Right cardiac atrium (tissue), 5 donors: ENCODE results near the gene SNX7. TPM values are rescaled to one million over a fixed set of nuclear protein-coding genes. Genes with fewer than 3 reads are reported as not detected.
A peak's percentile ranks its signal among the peaks of the same experiment; 100 is the strongest.

Experiments used
- ATAC-seq, 2 donors: fragments of 200-7000 bp; cut with Tn5 transposase; one replicate each; pipeline versions ENCODE4 v1.8.0 to v1.9.1; 2020; ENCODE audit warnings: moderate library complexity in 2 of 2, mild to moderate bottlenecking in 1 of 2
- DNase-seq, 3 donors: peaks; one replicate each; pipeline ENCODE4 v3.0.0-alpha.2; 2020
- H3K27ac ChIP-seq: one replicate; pipeline ENCODE4 v1.5.1; 2013; ENCODE audit warnings: mild to moderate bottlenecking, low read length, control low read depth, moderate library complexity
- H3K27me3 ChIP-seq: one replicate; pipeline ENCODE4 v1.6.1; 2013; ENCODE audit not compliant: control insufficient read depth, insufficient read depth
- H3K4me1 ChIP-seq: one replicate; pipeline ENCODE4 v1.6.1; 2013; ENCODE audit warnings: low read length; ENCODE audit not compliant: control insufficient read depth, insufficient read depth
- H3K4me3 ChIP-seq: one replicate; pipeline ENCODE4 v1.5.1; 2013; ENCODE audit warnings: low read length, control low read depth
- H3K9me3 ChIP-seq: one replicate; pipeline ENCODE4 v1.6.1; 2013; ENCODE audit warnings: low read length; ENCODE audit not compliant: control insufficient read depth
- WGBS: extraction: QIAGEN DNeasy Blood & Tissue Kit; methylation state at CpG from one replicate; pipeline ENCODE4 v1.1.7; 2013; 5-methylcytosine and 5-hydroxymethylcytosine counted together
- intact Hi-C, 4 donors: fragments of 100-400 bp; cut with DNase I; formaldehyde crosslinking; loops; one replicate each; pipeline versions ENCODE4 v1.11.0 to v1.14.0; 2022 to 2023
- long read RNA-seq, 4 donors: library from polyadenylated mRNA; unstranded; transcript quantifications; one replicate each; pipeline ENCODE4 v2.0.0, GENCODE V29; 2020 to 2021
- polyA plus RNA-seq: library from polyadenylated mRNA; stranded (reverse); fragments of 200-250 nt; gene quantifications from one replicate; pipeline ENCODE4 v1.2.3, GENCODE V29; 2013
- total RNA-seq, 4 donors: library from RNA; stranded (reverse); fragmentation: NEBNext Ultra II Directional; extraction: Animal tissue kit (Norgen Biotek cat#: 25700); gene quantifications; one replicate each; pipeline ENCODE4 v1.2.1, GENCODE V29; 2021
- donor health status: healthy with polysubstance abuse.
- donor health status: DM: no; HTN: yes; CAD: no.
- donor health status: DM: no; HTN: no; CAD: no.
- donor health status: DM: no; HTN: yes; CAD: no; lungs with severe emphysema.
- donor health status: DM: yes; HTN: yes; CAD: no.

The SNX7 gene, protein sequence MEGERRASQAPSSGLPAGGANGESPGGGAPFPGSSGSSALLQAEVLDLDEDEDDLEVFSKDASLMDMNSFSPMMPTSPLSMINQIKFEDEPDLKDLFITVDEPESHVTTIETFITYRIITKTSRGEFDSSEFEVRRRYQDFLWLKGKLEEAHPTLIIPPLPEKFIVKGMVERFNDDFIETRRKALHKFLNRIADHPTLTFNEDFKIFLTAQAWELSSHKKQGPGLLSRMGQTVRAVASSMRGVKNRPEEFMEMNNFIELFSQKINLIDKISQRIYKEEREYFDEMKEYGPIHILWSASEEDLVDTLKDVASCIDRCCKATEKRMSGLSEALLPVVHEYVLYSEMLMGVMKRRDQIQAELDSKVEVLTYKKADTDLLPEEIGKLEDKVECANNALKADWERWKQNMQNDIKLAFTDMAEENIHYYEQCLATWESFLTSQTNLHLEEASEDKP
- total RNA-seq (10 to 100 TPM; 20.1 to 34.8 (median 26.1) TPM), polyA plus RNA-seq (20.4 TPM)
- long read RNA-seq, donor 1, transcript SNX7-201 (9 exons, 1,734 nt): major isoform, 99 of 118 reads
- long read RNA-seq, donor 1, partial matches to known transcripts: 3 of 118 reads
- long read RNA-seq, donor 1, other reads (novel, unspliced or antisense): 16 of 118 reads
- long read RNA-seq, donor 2, transcript SNX7-201 (9 exons, 1,734 nt): major isoform, 35 of 40 reads
- long read RNA-seq, donor 2, partial matches to known transcripts: 0 of 40 reads
- long read RNA-seq, donor 2, other reads (novel, unspliced or antisense): 5 of 40 reads
- long read RNA-seq, donor 3, transcript SNX7-201 (9 exons, 1,734 nt): major isoform, 60 of 74 reads
- long read RNA-seq, donor 3, partial matches to known transcripts: 2 of 74 reads
- long read RNA-seq, donor 3, other reads (novel, unspliced or antisense): 11 of 74 reads
- long read RNA-seq, donor 4, transcript SNX7-201 (9 exons, 1,734 nt): major isoform, 42 of 53 reads
- long read RNA-seq, donor 4, partial matches to known transcripts: 0 of 53 reads
- long read RNA-seq, donor 4, other reads (novel, unspliced or antisense): 11 of 53 reads

DNA sequence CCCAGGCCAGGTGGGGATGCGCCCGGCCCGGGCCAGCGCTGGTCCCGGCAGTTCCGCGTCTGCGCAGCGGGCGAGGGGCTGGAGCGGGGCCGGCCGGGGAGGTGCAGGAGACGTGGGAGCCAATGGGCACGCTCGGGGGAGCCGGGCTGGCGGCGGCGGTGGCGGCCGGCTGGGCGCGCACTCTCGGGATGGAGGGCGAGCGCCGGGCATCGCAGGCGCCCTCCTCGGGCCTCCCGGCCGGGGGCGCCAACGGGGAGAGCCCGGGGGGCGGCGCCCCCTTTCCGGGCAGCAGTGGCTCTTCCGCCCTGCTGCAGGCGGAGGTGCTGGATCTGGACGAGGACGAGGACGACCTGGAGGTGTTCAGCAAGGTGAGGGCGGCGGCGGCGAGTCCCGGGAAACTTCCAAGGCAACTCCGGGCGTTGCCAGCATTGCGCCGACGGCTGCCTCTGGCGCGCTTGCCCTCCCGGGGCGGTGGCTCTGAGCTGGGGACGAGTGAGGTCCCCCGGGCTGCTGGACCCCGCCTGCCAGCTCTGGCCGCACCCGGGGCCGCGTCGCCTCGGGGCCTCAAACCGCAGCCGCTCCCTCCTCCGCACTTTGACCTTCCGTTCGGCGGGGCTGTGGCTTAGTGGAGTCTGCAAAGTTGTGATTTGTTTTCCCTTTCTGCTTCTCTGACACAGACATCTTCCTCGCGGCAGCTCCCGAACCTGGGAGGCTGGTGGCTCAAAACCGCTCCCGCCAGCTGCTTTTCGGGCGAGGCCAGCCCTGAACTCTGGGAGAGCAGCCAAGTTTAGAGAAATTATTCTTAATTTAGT is at the start of gene SNX7:
Gene SNX7 (plus strand): TSS at position 178 of the 812 bp plus-strand sequence. CDS start 11 bp downstream, at position 189.
- peak within 1 kb of the TSS; percentile 77 for H3K4me3 ChIP-seq
- peak; percentile 90 to 95 (median 93) for DNase-seq
- peak; percentile 99 to 100 for ATAC-seq
- under 1% methylated on average over 80 of the region's 80 CpGs for WGBS
- no peaks in the 10 kb centered on the region for H3K27me3 ChIP-seq
- H3K9me3 ChIP-seq: no peaks in the 10 kb centered on the region
- intact Hi-C loops: no loop called here
- H3K4me1 ChIP-seq: no peaks in the 10 kb centered on the region
- peak within 1 kb of the TSS; percentile 71 for H3K27ac ChIP-seq

DNA sequence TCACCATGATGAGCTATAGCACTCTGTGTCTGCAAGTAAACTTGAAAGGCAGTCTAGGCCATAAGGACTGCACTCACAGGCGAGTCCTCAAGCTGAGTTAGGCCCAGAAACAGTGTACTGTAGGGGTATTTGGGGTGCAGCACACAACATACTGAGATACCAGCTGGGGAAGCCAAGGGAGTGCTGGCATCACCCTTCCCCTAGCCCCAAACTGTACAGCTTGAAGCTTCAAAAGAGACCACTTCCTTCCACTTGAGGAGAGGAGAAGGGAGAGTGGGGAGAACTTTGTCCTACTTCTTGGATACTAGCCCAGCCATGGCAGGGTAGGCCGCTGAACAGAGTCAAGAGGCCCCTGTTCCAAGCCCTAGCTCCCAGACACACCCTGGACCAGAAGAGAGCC is 24.2 kb upstream of the SNX7 start:
- 69% methylated on average over 2 of the region's 2 CpGs for WGBS
- H3K4me1 ChIP-seq: no peaks in the 10 kb centered on the region
- H3K27me3 ChIP-seq: no peaks in the 10 kb centered on the region
- no peak for ATAC-seq
- no peak overlapping the region for H3K4me3 ChIP-seq
- no peak for DNase-seq
- H3K27ac ChIP-seq: no peak overlapping the region
- intact Hi-C loops: no loop called here
- no peaks in the 10 kb centered on the region for H3K9me3 ChIP-seq

DNA sequence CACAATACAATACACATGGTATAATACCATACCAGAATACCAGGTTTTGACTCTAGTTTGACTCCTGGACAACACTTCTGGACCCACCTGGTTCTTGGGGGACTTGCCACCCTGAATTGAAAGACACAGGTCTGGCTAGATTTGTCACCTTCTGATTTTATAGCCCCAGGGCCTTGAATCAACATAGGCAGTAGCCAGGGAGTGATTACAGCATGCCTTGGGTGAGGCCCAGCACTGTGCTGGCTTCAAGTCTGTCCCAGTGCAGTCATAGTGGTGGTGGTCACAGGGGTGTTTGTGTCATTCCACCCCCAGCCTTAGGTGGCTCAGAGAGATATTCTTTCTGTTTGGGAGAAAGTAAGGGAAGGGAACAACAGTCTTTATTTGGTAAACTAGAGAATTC is 23.3 kb upstream of the SNX7 start:
- Histone ChIP-seq H3K27ac (no peak overlapping the region), H3K4me3 (no peak overlapping the region), H3K27me3 (no peaks in the 10 kb centered on the region), H3K9me3 (no peaks in the 10 kb centered on the region), H3K4me1 (no peaks in the 10 kb centered on the region)
- intact Hi-C loops: no loop called here
- ATAC-seq (no peak), DNase-seq (no peak)

DNA sequence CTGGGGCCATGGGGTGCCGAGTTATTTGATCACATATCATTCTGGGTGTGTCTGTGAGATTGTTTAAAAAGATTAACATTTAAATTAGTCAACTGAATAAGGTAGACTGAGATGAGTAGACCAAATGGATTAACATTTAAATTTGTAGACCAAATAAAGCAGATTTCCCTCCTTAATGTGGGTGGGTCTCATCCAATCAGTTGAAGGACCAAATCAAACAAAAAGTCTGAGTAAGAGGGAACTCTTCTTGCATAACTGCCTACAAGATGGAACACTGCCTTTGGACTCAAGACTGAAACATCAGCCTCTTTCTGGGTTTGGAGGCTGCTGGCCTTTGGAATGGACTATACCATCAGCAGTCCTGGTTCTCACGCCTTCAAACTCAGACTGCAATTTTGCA is 17.0 kb upstream of the SNX7 start:
- Histone ChIP-seq H3K27ac (no peak overlapping the region), H3K27me3 (no peaks in the 10 kb centered on the region), H3K4me3 (no peak overlapping the region), H3K4me1 (no peaks in the 10 kb centered on the region), H3K9me3 (no peaks in the 10 kb centered on the region)
- ATAC-seq: no peak
- DNase-seq: no peak
- 77% methylated on average over 2 of the region's 2 CpGs for WGBS
- intact Hi-C loops: no loop called here

DNA sequence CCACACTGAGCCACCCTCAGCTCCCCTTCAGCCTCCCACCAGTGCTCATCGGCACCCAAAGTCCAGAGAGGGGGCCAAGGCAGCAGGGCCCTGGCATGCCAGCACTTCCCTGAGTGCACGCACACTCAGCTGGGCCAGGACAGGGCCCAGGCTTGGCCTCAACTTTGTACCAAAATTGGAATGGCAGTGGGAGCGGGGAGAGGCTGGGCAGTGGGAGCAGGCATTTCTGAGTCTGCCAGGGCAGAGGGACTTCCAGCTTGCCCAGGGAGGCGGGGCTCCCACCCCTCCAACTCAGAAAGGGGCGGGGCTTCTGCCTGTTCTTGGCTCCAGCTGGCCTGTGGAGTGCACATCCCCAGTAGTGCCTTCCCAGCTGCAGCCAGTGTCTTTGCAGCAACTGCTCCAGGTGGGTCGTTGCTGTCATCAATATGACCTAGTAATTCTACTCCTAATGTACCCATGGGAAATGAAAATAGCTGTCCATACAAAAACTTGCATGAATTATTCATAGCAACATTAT is 10.3 kb upstream of the SNX7 start:
- intact Hi-C loops: no loop called here
- peak in 1 of 3 donors; percentile 42 for DNase-seq
- WGBS: 77% methylated on average over 6 of the region's 6 CpGs
- H3K4me3 ChIP-seq: no peak overlapping the region
- peak in 1 of 2 donors; percentile 14 for ATAC-seq
- peaks cover 1% of the 10 kb centered on the region for H3K9me3 ChIP-seq
- H3K27me3 ChIP-seq: no peaks in the 10 kb centered on the region
- H3K27ac ChIP-seq: no peak overlapping the region
- H3K4me1 ChIP-seq: no peaks in the 10 kb centered on the region

DNA sequence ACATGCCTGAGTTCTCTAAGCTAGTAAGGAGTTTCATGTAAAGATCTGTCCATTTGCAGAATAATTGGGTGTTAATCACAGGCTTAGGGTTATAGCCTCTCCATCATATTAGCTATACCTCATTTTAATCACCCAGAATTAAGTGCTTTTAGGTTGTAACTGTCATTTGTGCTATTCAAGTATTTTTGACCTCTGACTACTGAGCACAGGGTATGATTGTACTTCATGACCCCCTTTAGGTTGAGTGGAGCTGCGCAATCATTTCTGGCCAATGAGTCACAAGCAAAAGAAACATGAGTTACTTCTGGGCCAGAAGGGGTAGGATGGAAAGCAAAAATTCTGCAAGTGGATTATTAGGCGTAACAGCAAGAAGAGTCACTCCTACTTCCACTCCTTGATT is 8.4 kb upstream of the SNX7 start:
- 98% methylated on average over 2 of the region's 2 CpGs for WGBS
- no peak for ATAC-seq
- DNase-seq: no peak
- no peaks in the 10 kb centered on the region for H3K4me1 ChIP-seq
- no peaks in the 10 kb centered on the region for H3K27me3 ChIP-seq
- peaks cover 1% of the 10 kb centered on the region for H3K9me3 ChIP-seq
- intact Hi-C loops: no loop called here
- H3K4me3 ChIP-seq: no peak overlapping the region
- no peak overlapping the region for H3K27ac ChIP-seq

DNA sequence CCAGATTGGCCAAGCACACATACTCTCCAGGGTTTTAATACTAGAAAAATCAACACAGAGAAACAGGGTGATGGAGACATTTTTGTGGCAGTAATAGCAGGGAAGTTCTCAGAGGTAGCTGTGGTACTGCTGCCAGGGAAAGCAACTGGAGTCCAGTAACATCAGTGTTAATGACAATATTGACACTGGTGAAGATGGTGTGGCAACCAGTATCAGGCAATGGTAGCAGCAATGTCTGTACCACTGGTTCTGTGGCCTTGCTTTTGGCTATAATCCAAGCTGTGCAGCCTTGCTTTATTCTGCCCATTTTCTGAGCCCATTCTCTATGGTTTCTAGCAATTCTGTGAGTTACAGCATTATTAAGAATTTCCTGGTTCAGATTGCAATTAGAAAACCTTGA is 1.6 kb upstream of the SNX7 start:
- no peak for DNase-seq
- Histone ChIP-seq H3K9me3 (no peaks in the 10 kb centered on the region), H3K4me1 (no peaks in the 10 kb centered on the region), H3K27me3 (no peaks in the 10 kb centered on the region), H3K4me3 (no peak overlapping the region), H3K27ac (no peak overlapping the region)
- ATAC-seq: no peak
- intact Hi-C loops: no loop called here

DNA sequence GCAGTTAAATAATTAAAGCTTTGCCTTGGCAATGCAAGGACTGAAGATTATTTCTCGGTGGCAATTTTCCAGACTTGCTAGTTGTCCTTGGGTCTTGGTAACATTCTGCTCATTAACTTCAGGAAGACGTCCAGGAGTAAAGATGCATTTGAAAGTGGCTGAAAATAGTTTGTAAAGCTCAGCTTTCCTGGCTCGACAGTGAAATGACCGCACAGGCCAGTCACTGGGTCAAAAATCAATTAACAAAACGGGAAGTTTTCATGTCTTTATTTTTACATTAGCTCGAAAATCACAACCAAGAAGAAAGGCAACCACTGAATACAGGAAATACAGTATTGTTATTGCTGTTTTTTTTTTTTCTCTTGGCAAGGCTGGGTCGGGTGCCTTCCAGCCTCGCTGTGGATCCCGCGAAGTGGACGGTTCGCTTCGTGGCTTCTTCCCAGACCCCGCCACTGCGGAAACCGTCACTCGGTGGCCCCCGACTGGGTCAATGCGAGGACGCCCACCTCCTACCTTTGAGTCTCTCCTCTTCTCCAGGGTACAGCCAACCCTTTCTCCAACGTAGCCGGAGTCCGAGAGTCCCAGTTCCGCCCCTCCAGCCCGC is 479 bp upstream of the SNX7 start:
- H3K9me3 ChIP-seq: no peaks in the 10 kb centered on the region
- H3K4me1 ChIP-seq: no peaks in the 10 kb centered on the region
- intact Hi-C loops: no loop called here
- H3K4me3 ChIP-seq: peak overlapping the region; percentile 77
- peak overlapping the region; percentile 71 for H3K27ac ChIP-seq
- DNase-seq (no peak), ATAC-seq (peak; percentile 51 to 54)
- WGBS: 1% methylated on average over 25 of the region's 25 CpGs
- H3K27me3 ChIP-seq: no peaks in the 10 kb centered on the region

DNA sequence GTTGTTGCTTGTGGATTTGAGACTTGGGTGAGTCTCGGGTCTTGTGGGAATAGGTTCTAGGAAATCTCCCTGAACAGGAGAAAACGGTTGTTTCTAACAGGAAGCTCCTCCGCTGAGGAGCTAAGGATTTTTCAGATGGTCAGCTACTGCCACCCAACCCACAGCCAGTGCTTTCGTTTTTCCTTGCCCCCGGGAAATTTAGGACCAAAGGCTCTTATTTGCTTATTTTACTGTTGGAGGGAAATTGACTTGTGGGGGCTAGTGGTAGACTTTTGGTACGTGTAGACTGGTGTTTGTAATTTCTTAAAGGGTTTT is 792 bp downstream of the SNX7 start:
- Histone ChIP-seq H3K27me3 (no peaks in the 10 kb centered on the region), H3K27ac (peak overlapping the region; percentile 68), H3K9me3 (no peaks in the 10 kb centered on the region), H3K4me1 (no peaks in the 10 kb centered on the region), H3K4me3 (peak overlapping the region; percentile 77)
- ATAC-seq (peak in 1 of 2 donors; percentile 22), DNase-seq (no peak)
- under 1% methylated on average over 6 of the region's 6 CpGs for WGBS
- intact Hi-C loops: no loop called here

DNA sequence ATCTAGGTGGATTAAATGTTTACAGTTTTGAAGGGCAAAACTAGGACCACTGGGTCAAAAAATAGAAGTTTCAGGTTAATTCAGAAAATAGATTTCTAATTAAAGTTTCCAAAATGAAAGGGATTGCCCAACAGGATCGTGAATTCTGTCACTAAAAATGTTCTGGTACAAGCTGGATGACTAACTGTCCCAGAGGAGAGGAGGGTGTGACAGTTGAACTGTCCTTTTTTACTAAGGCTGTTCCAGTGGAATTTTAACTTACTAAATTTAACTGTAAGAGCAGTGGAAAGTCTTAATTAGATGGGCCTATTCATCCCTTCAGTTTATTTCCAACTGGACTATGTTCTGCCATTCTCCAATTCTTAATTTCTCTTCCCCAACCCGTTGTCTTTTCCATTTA is 7.2 kb downstream of the SNX7 start:
- ATAC-seq (peak; percentile 60 to 85), DNase-seq (no peak)
- Histone ChIP-seq H3K27me3 (no peaks in the 10 kb centered on the region), H3K27ac (no peak overlapping the region), H3K9me3 (no peaks in the 10 kb centered on the region), H3K4me3 (no peak overlapping the region), H3K4me1 (peaks cover 2% of the 10 kb centered on the region)
- intact Hi-C loops: no loop called here
- 48% methylated on average over 2 of the region's 2 CpGs for WGBS
